ENCODE data around the gene EML4.
"Not testable (repeated sequence)": the region's sequence is repeated elsewhere in the genome, so short reads cannot be mapped to it uniquely, and the experiment has no call there.

Gene EML4

GRCh38 chr2:42169100-42169873 is at the start of gene EML4:
EML4 (plus strand) TSS chr2:42169353; CDS start chr2:42169612, 259 bp downstream.
- no peak for TF ChIP-seq CTCF (IDR thresholded peaks at IDR 0.05; ENCODE audit: insufficient read depth, low read depth, low read length, missing control alignments)
- peak within 1 kb of the TSS; percentile 100 for H3K4me3 ChIP-seq (ENCODE audit: low read depth, low read length)
- DNase-seq (ENCODE audit: low read depth), result peak; percentile 96

DNA sequence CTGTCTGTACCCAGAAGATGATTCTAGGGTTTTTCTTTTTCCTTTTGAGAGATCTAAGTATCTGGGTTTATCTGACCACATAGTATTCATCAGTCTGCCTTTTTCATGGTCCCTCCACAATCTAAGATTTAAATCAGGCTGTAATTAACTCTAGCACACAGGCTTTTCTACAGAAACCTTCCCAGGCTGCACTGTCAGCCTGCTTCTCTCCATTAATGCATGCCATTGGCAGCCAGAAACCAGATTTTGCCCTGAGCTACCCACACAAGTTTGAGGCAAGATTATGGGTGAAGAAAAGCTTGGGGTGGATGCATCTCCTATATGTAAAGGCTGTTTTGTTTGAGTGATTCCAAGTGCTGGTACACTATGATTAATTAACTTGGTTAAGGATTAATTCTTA is 45.7 kb upstream of the EML4 start:
- H3K4me3 ChIP-seq (ENCODE audit: low read depth, low read length), result no peak overlapping the region
- DNase-seq (ENCODE audit: low read depth), result no peak
- TF ChIP-seq CTCF (IDR thresholded peaks at IDR 0.05; ENCODE audit: insufficient read depth, low read depth, low read length, missing control alignments), result no peak

- peak; percentile 76 for DNase-seq (ENCODE audit: low read depth)
Measured at GRCh38 chr2:42124011-42124785, 45.0 kb upstream of the EML4 start.

DNA sequence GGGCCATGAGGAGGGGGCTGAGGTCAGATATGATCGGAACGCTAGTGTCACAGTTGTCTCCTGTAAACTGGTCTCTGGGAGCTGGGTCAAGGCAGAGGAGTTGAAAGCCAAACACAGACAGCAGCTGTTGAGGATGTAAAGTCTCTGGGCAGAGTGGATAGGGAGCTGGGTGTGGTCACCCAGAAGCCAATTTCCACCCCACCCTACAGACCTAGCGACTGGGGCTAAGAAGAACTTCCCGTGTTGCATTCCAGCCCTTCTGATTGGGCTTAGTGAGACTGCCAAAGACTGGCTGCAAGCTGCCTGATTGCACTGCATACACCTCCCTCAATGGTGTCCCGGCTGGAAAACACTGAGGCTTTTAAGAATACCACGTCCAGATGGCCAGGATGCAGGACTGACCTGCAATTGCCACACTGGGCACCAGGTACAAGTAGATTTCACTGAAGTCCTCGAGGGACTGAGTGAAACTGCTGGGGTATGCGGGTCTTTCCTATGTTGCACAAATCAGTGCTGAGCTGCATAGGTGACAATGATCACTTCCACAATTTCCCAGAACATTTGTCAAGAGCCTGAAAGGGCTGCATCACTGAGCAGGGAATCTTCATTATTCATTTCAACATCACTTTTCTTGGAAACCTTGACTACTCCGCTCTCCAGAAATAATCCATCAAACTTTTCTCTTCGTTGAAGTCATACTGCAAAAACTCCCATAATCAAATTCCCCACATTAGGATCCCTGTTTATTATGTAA is 43.1 kb upstream of the EML4 start:
- no peak overlapping the region for H3K4me3 ChIP-seq (ENCODE audit: low read depth, low read length)
- TF ChIP-seq CTCF (IDR thresholded peaks at IDR 0.05; ENCODE audit: insufficient read depth, low read depth, low read length, missing control alignments), result no peak
- DNase-seq (ENCODE audit: low read depth), result peak; percentile 19

More at GRCh38 chr2:42124011-42124785, 45.0 kb upstream of the EML4 start:
- no peak overlapping the region for H3K4me3 ChIP-seq (ENCODE audit: low read depth, low read length)
- TF ChIP-seq CTCF (IDR thresholded peaks at IDR 0.05; ENCODE audit: insufficient read depth, low read depth, low read length, missing control alignments), result no peak

DNA sequence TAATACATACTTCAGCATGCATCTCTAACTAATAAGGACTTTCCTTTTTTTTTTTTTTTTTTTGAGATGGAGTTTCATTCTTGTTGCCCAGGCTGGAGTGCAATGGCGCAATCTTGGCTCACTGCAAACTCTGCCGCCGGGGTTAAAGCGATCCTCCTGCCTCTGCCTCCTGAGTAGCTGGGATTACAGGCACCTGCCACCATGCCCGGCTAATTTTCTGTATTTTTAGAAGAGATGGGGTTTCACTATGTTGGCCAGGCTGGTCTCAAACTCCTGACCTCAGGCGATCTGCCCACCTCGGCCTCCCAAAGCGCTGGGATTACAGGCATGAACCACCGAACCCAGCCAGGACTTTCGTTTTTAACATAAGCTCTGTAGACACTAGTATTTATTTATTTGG is 42.3 kb upstream of the EML4 start:
- DNase-seq (ENCODE audit: low read depth), result not testable (repeated sequence)
- H3K4me3 ChIP-seq (ENCODE audit: low read depth, low read length), result peak overlapping the region; percentile 46

DNA sequence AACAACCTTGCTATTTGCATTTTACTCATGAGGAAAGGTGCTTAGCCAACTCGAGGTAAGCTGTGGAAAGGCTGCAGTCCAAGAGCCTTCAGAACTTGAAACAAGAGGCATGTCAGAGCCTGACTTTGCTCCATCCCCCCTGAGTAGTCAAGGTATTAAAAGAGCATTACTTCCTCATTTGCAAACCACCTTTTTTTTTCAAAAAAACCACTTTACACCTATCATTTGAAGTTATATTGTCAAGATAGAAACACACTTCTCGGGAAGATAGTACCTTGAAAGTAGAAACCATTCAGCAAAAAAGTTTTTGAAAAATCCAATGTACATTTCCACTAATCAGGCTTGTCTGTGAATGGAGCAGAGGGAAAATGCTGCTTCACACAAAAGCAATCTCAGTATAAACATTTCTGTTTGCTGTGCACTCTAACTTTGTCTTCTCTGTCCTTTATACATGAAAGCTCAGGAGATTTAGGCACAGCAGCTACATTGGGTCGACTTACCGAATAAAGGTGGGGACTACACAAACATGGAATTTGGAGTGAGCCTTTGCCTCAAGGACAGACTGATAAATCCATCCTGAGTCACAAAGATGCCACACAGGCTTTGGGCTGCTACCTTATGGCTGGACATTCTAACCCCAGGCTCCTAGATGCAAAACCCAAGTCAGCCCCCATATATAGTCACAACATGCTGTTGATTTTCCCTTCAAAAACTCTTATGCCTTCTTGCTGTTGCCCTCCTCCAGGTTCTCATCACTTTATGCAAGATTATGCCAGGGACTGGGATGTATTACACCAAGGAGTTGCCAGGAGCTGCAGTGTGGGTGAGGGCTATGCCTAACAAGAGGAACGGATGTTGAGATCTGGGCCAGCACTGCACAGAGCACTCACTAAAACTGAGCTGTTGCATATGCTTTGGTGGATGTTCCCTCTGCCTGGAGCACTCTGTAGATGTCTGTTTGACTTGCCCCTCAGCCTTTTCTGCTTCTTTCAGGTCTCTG is 41.4 kb upstream of the EML4 start:
- peak overlapping the region; percentile 46 for H3K4me3 ChIP-seq (ENCODE audit: low read depth, low read length)
- TF ChIP-seq CTCF (IDR thresholded peaks at IDR 0.05; ENCODE audit: insufficient read depth, low read depth, low read length, missing control alignments), result no peak
- peak; percentile 90 for DNase-seq (ENCODE audit: low read depth)

All from GM12865 (cell line).